K562 (cell line): ENCODE results near the gene C3. TPM values are rescaled to one million over a fixed set of nuclear protein-coding genes. Genes with fewer than 3 reads are reported as not detected.

Source experiments
- BCOR ChIP-seq: fragments of 450-650 bp; IDR thresholded peaks from 2 replicates; pipeline ENCODE4 v1.6.1; 2016
- CHCHD3 ChIP-seq: fragments of 250-450 bp; sonication (Bioruptor Pico); IDR thresholded peaks from 2 replicates; pipeline ENCODE4 v2.1.2; 2022; ENCODE audit warnings: mild to moderate bottlenecking
- CHD2 ChIP-seq: IDR thresholded peaks from 2 replicates; pipeline ENCODE4 v1.6.1; 2011; ENCODE audit warnings: low read depth, low read length
- CREB1 ChIP-seq, 2 experiments: sonication (generic) in 1 of 2; formaldehyde crosslinking in 1 of 2; IDR thresholded peaks; 2 replicates each; pipeline versions ENCODE4 v1.6.1 to v1.8.0; 2012 to 2022; ENCODE audit warnings: inconsistent platforms in 1 of 2, mild to moderate bottlenecking in 1 of 2, missing genetic modification reagents in 1 of 2, moderate library complexity in 1 of 2
- GABPB1 ChIP-seq: sonication (generic); formaldehyde crosslinking; IDR thresholded peaks from 2 replicates; pipeline ENCODE4 v1.8.0; 2022; ENCODE audit warnings: mild to moderate bottlenecking, missing genetic modification reagents
- HDAC8 ChIP-seq: fragments of 450-650 bp; IDR thresholded peaks from 2 replicates; pipeline ENCODE4 v1.6.1; 2016; ENCODE audit warnings: mild to moderate bottlenecking, missing genetic modification characterization, moderate library complexity, missing compliant biosample characterization
- HEY1 ChIP-seq: fragments of 250-450 bp; sonication (Bioruptor Pico); IDR thresholded peaks from 2 replicates; pipeline ENCODE4 v1.5.0; 2020; ENCODE audit warnings: mild to moderate bottlenecking, moderate library complexity, borderline replicate concordance
- JUNB ChIP-seq: fragments of 450-650 bp; formaldehyde crosslinking; conservative IDR thresholded peaks from 2 replicates; pipeline ENCODE4 v1.4.0; 2020; ENCODE audit warnings: mild to moderate bottlenecking
- MCM3 ChIP-seq: fragments of 450-650 bp; IDR thresholded peaks from 2 replicates; pipeline ENCODE4 v1.6.1; 2016
- PHB ChIP-seq: fragments of 250-450 bp; sonication (Bioruptor Pico); IDR thresholded peaks from 2 replicates; pipeline ENCODE4 v1.5.0; 2021
- PPARD ChIP-seq: fragments of 250-450 bp; sonication (Bioruptor Pico); IDR thresholded peaks from 2 replicates; pipeline ENCODE4 v1.8.0; 2022; ENCODE audit warnings: inconsistent platforms, mild to moderate bottlenecking, moderate library complexity
- PYGO2 ChIP-seq: fragments of 450-650 bp; IDR thresholded peaks from 2 replicates; pipeline ENCODE4 v1.6.1; 2016; ENCODE audit warnings: mild to moderate bottlenecking, missing genetic modification characterization, moderate library complexity, missing compliant biosample characterization
- ZFX ChIP-seq: sonication (generic); formaldehyde crosslinking; IDR thresholded peaks from 2 replicates; pipeline ENCODE4 v1.8.0; 2022; ENCODE audit warnings: mild to moderate bottlenecking, missing genetic modification reagents, moderate library complexity
- ZNF121 ChIP-seq: sonication (generic); formaldehyde crosslinking; conservative IDR thresholded peaks from 2 replicates; pipeline ENCODE4 v1.8.0; 2022; ENCODE audit warnings: missing genetic modification reagents
- ZNF165 ChIP-seq: fragments of 250-450 bp; sonication (Bioruptor Pico); IDR thresholded peaks from 2 replicates; pipeline ENCODE4 v1.4.0; 2020; ENCODE audit warnings: borderline replicate concordance
- ZNF561 ChIP-seq: fragments of 450-650 bp; formaldehyde crosslinking; conservative IDR thresholded peaks from 2 replicates; pipeline ENCODE4 v1.4.0; 2020; ENCODE audit warnings: mild to moderate bottlenecking, moderate library complexity
- ZSCAN29 ChIP-seq: fragments of 450-650 bp; IDR thresholded peaks from 2 replicates; pipeline ENCODE4 v1.6.1; 2017
- polyA plus RNA-seq, 8 experiments: library from polyadenylated mRNA; depleted of rRNA in 4 of 8; stranded (reverse) in 5 of 8; unstranded in 3 of 8; fragments of >200 nt; fragmentation: Nextera tagmentation in 2 of 8; fragmentation: Illumina TruSeq in 1 of 8; extraction: Ambion mirVana in 2 of 8; extraction: Trizol in 1 of 8; gene quantifications; 2 replicates each; pipeline versions ENCODE4 v1.2.1 to v1.2.3, GENCODE V29; 2011 to 2014; ENCODE audit warnings: inconsistent platforms in 1 of 8, missing spikeins in 1 of 8
- total RNA-seq, 7 experiments: library from RNA; depleted of rRNA in 6 of 7; stranded (reverse); fragments of >200 nt in 6 of 7; fragmentation: Illumina TruSeq in 2 of 7; extraction: Trizol in 2 of 7; gene quantifications; 2 replicates each; pipeline versions ENCODE4 v1.2.1 to v1.2.3, GENCODE V29; 2011 to 2021; ENCODE audit warnings: low replicate concordance in 1 of 7
- TF ChIP-seq, protein P1 (sequence below): sonication (generic); formaldehyde crosslinking; IDR thresholded peaks from 2 replicates; pipeline ENCODE4 v1.9.0; 2022; ENCODE audit warnings: mild to moderate bottlenecking, missing genetic modification reagents
- TF ChIP-seq, protein P2 (sequence below): fragments of 450-650 bp; IDR thresholded peaks from 2 replicates; pipeline ENCODE4 v1.7.1; 2018; ENCODE audit warnings: mild to moderate bottlenecking, low read depth; ENCODE audit not compliant: partially characterized antibody
- TF ChIP-seq, protein P3 (sequence below): fragments of 450-650 bp; conservative IDR thresholded peaks from 2 replicates; pipeline ENCODE4 v1.6.1; 2016; ENCODE audit warnings: missing genetic modification characterization, low read depth, mild to moderate bottlenecking, control low read depth, missing compliant biosample characterization
- TF ChIP-seq, protein P4 (sequence below), 2 experiments: fragments of 450-650 bp in 1 of 2; IDR thresholded peaks; 2 replicates each; pipeline ENCODE4 v1.6.1; 2011 to 2017; ENCODE audit warnings: low read depth in 2 of 2, antibody characterized with exemption in 1 of 2, borderline replicate concordance in 1 of 2, low read length in 1 of 2, mild to moderate bottlenecking in 1 of 2, mixed read lengths in 1 of 2; ENCODE audit not compliant: control insufficient read depth in 1 of 2

Gene C3
- total and polyA plus RNA-seq, 9 of the 15 experiments (the other 6 are each of a cell fraction or from before 2014, with no cell fraction given): 0.59 to 10.6 (median 2.2) TPM

DNA sequence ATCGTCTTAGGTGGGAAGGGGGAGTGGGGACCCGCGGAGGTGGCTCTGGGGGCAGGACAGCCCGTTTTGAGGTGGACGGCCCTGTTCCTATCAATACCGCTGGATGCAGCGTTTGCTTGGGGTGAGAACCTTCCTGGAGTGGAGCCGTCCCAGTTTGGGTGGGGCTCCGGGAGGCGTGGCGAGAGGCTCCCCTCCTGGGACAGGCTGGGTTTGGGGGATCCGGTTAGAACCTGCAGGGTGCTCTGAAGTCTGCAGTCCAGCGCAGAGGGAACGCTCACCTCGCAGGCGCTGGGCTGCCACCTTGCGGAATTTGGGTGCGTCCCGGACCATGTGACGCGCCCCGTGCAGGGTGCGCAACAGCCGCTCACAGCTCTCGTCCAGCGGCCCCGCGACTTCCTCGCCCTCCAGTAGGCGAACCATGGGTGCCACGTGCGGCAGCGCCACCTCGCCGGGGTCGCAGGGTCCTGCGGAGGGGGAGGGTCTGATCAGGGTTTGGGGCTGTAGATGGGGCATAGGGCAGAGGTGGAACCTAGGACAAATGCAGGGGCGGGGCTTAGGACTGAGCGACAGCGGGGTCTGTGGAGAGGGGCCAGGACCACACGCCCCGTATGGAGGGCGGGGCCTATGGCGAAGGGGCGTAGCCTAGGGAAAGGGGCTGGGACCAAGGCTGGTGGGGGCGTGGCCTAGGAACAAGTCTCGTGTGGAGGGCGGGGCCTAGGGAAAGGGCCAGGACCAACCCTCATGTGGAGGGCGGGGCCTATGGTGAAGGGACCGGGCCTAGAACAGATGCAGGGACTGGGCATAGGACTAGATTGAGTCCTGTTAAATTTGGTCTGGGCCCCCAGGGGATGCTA lies 33.0 kb upstream of the C3 start (continued):
- TF ChIP-seq ZNF561 (CRISPR knock-in tag): no peak
- TF ChIP-seq CHD2: peak; percentile 72
- peak; percentile 60 for TF ChIP-seq BCOR
- no peak for TF ChIP-seq ZNF121
- TF ChIP-seq, protein P1, sequence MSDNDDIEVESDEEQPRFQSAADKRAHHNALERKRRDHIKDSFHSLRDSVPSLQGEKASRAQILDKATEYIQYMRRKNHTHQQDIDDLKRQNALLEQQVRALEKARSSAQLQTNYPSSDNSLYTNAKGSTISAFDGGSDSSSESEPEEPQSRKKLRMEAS (CRISPR knock-in tag): peak; percentile 99
- no peak for TF ChIP-seq CHCHD3 (CRISPR knock-in tag)
- no peak for TF ChIP-seq PYGO2 (tag)
- TF ChIP-seq ZNF165 (CRISPR knock-in tag): no peak
- peak; percentile 71; the same call in 1 of the 2 replicates for TF ChIP-seq HDAC8 (tag)
- no peak for TF ChIP-seq ZSCAN29
- peak; percentile 88 for TF ChIP-seq GABPB1
- no peak for TF ChIP-seq PPARD (CRISPR knock-in tag)
- no peak for TF ChIP-seq JUNB (CRISPR knock-in tag)
- TF ChIP-seq, protein P2, sequence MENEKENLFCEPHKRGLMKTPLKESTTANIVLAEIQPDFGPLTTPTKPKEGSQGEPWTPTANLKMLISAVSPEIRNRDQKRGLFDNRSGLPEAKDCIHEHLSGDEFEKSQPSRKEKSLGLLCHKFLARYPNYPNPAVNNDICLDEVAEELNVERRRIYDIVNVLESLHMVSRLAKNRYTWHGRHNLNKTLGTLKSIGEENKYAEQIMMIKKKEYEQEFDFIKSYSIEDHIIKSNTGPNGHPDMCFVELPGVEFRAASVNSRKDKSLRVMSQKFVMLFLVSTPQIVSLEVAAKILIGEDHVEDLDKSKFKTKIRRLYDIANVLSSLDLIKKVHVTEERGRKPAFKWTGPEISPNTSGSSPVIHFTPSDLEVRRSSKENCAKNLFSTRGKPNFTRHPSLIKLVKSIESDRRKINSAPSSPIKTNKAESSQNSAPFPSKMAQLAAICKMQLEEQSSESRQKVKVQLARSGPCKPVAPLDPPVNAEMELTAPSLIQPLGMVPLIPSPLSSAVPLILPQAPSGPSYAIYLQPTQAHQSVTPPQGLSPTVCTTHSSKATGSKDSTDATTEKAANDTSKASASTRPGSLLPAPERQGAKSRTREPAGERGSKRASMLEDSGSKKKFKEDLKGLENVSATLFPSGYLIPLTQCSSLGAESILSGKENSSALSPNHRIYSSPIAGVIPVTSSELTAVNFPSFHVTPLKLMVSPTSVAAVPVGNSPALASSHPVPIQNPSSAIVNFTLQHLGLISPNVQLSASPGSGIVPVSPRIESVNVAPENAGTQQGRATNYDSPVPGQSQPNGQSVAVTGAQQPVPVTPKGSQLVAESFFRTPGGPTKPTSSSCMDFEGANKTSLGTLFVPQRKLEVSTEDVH: peak; percentile 72
- TF ChIP-seq HEY1 (CRISPR knock-in tag): no peak
- TF ChIP-seq, protein P3, sequence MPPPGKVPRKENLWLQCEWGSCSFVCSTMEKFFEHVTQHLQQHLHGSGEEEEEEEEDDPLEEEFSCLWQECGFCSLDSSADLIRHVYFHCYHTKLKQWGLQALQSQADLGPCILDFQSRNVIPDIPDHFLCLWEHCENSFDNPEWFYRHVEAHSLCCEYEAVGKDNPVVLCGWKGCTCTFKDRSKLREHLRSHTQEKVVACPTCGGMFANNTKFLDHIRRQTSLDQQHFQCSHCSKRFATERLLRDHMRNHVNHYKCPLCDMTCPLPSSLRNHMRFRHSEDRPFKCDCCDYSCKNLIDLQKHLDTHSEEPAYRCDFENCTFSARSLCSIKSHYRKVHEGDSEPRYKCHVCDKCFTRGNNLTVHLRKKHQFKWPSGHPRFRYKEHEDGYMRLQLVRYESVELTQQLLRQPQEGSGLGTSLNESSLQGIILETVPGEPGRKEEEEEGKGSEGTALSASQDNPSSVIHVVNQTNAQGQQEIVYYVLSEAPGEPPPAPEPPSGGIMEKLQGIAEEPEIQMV (tag): no peak
- TF ChIP-seq CREB1 (IDR thresholded peaks at IDR 0.05): peak; percentile 72
- TF ChIP-seq CREB1 (CRISPR knock-in tag; IDR thresholded peaks at IDR 0.05): peak; percentile 90
- TF ChIP-seq MCM3: no peak
- TF ChIP-seq ZFX (CRISPR knock-in tag): peak; percentile 62
- no peak for TF ChIP-seq PHB
- TF ChIP-seq, protein P4, sequence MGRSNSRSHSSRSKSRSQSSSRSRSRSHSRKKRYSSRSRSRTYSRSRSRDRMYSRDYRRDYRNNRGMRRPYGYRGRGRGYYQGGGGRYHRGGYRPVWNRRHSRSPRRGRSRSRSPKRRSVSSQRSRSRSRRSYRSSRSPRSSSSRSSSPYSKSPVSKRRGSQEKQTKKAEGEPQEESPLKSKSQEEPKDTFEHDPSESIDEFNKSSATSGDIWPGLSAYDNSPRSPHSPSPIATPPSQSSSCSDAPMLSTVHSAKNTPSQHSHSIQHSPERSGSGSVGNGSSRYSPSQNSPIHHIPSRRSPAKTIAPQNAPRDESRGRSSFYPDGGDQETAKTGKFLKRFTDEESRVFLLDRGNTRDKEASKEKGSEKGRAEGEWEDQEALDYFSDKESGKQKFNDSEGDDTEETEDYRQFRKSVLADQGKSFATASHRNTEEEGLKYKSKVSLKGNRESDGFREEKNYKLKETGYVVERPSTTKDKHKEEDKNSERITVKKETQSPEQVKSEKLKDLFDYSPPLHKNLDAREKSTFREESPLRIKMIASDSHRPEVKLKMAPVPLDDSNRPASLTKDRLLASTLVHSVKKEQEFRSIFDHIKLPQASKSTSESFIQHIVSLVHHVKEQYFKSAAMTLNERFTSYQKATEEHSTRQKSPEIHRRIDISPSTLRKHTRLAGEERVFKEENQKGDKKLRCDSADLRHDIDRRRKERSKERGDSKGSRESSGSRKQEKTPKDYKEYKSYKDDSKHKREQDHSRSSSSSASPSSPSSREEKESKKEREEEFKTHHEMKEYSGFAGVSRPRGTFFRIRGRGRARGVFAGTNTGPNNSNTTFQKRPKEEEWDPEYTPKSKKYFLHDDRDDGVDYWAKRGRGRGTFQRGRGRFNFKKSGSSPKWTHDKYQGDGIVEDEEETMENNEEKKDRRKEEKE (IDR thresholded peaks at IDR 0.05; ENCODE audit: borderline replicate concordance in 1 of 2, control insufficient read depth in 1 of 2, low read depth in 2 of 2, low read length in 1 of 2): peak in 1 of 2 experiments; percentile 52; a peak in 1 of 4 replicates
